HCT116 (cell line): Measurements from ENCODE around the gene SEMA6B. TPM values are rescaled to one million over a fixed set of nuclear protein-coding genes. Genes with fewer than 3 reads are reported as not detected.

Experiments
- ATAC-seq: fragments of 200-7000 bp; cut with Tn5 transposase; 2 replicates; pipeline ENCODE4 v1.9.1; 2020; ENCODE audit warnings: mild to moderate bottlenecking, moderate library complexity
- BruUV-seq: library from RNA; stranded (reverse); fragments of 400-500 nt; replicated peaks from 2 replicates; lab custom pipeline; 2021; lab: Mats Ljungman, UMichigan
- CTCF ChIA-PET: fragments of 300-600 bp; sonication (Branson Sonifier 250); formaldehyde crosslinking; loops from one replicate; lab custom pipeline; 2021; ENCODE audit warnings: antibody characterized with exemption; lab: Charles Lee
- POLR2A ChIA-PET: fragments of 300-600, 350-600 bp; sonication (Branson Sonifier 250); formaldehyde crosslinking; loops from one replicate; lab custom pipeline; 2021; ENCODE audit warnings: antibody characterized with exemption; lab: Charles Lee
- RAD21 ChIA-PET, 2 experiments: fragments of 300-600 bp; sonication (Branson Sonifier 250); formaldehyde crosslinking; loops; one replicate each; lab custom pipeline; 2023; ENCODE audit warnings: low total read pairs in 2 of 2; ENCODE audit not compliant: uncharacterized antibody in 2 of 2, unreplicated experiment in 2 of 2, low non-redundant PET in 1 of 2; lab: Charles Lee
- DNase-seq: peaks from one replicate; pipeline ENCODE4 v3.0.0-alpha.2; 2010; ENCODE audit warnings: low read depth, low spot score
- H2AFZ ChIP-seq: fragments of 200-600 bp; shearing (Covaris generic), sonication (generic); 2 replicates; pipeline ENCODE4 v1.6.1; 2017; ENCODE audit warnings: low read depth, mixed run types, mixed read lengths, antibody characterized with exemption, low read length; ENCODE audit not compliant: poor library complexity, severe bottlenecking
- H3K27ac ChIP-seq: 2 replicates; pipeline ENCODE4 v1.5.1; 2012; ENCODE audit warnings: low read depth, low read length
- H3K27me3 ChIP-seq: fragments of 200-600 bp; sonication (generic); 2 replicates; pipeline ENCODE4 v1.6.1; 2016; ENCODE audit warnings: mixed run types, low read length, mixed read lengths; ENCODE audit not compliant: insufficient read depth
- H3K36me3 ChIP-seq, 2 experiments: fragments of 200-500 bp in 1 of 2; fragments of 200-600 bp in 1 of 2; sonication (Bioruptor generic) in 1 of 2; sonication (generic) in 1 of 2; 2 replicates each; pipeline versions ENCODE4 v1.5.1 to v1.6.1; 2014 to 2016; ENCODE audit warnings: low read length in 2 of 2, inconsistent platforms in 1 of 2, mixed read lengths in 1 of 2, mixed run types in 1 of 2; ENCODE audit not compliant: insufficient read depth in 2 of 2, control insufficient read depth in 1 of 2
- H3K4me1 ChIP-seq, 2 experiments: fragments of 200-600 bp in 1 of 2; sonication (generic) in 1 of 2; 2 replicates each; pipeline versions ENCODE4 v1.5.1 to v1.6.1; 2012 to 2017; ENCODE audit warnings: low read length in 2 of 2, inconsistent platforms in 1 of 2, mild to moderate bottlenecking in 1 of 2, mixed read lengths in 1 of 2, mixed run types in 1 of 2, moderate library complexity in 1 of 2; ENCODE audit not compliant: insufficient read depth in 2 of 2, control insufficient read depth in 1 of 2
- H3K4me2 ChIP-seq: fragments of 200-600 bp; sonication (generic); 2 replicates; pipeline ENCODE4 v1.6.1; 2017; ENCODE audit warnings: mixed run types, low read length, mixed read lengths
- H3K4me3 ChIP-seq, 2 experiments: fragments of 200-600 bp in 1 of 2; sonication (generic) in 1 of 2; replicated peaks in 1 of 2; 2 replicates each; pipeline ENCODE4 v1.5.1; 2011 to 2016; ENCODE audit warnings: low read length in 2 of 2, control low read depth in 1 of 2, low read depth in 1 of 2, mild to moderate bottlenecking in 1 of 2, mixed read lengths in 1 of 2, mixed run types in 1 of 2
- H3K79me2 ChIP-seq: fragments of 200-600 bp; sonication (generic); 2 replicates; pipeline ENCODE4 v1.6.1; 2017; ENCODE audit warnings: mild to moderate bottlenecking, mixed run types, low read length, moderate library complexity, mixed read lengths; ENCODE audit not compliant: insufficient read depth
- H3K9ac ChIP-seq: fragments of 200-600 bp; sonication (generic); 2 replicates; pipeline ENCODE4 v1.6.1; 2016; ENCODE audit warnings: low read length, mixed read lengths
- H3K9me2 ChIP-seq: fragments of 200-600 bp; sonication (generic), shearing (Covaris generic); 2 replicates; pipeline ENCODE4 v1.6.1; 2017; ENCODE audit warnings: mixed run types, mild to moderate bottlenecking, moderate library complexity; ENCODE audit not compliant: insufficient read depth
- H3K9me3 ChIP-seq, 2 experiments: fragments of 200-500 bp in 1 of 2; fragments of 200-600 bp in 1 of 2; sonication (Bioruptor generic) in 1 of 2; sonication (generic) in 1 of 2; 2 replicates each; pipeline ENCODE4 v1.6.1; 2014 to 2017; ENCODE audit warnings: low read length in 2 of 2, mixed read lengths in 2 of 2, inconsistent platforms in 1 of 2, low read depth in 1 of 2, mild to moderate bottlenecking in 1 of 2, mixed run types in 1 of 2, moderate library complexity in 1 of 2; ENCODE audit not compliant: control insufficient read depth in 1 of 2, insufficient read depth in 1 of 2
- H4K20me1 ChIP-seq: fragments of 200-600 bp; sonication (generic), shearing (Covaris generic); 2 replicates; pipeline ENCODE4 v1.6.1; 2017; ENCODE audit warnings: mixed run types, mild to moderate bottlenecking, moderate library complexity; ENCODE audit not compliant: insufficient read depth
- CEBPB ChIP-seq: IDR thresholded peaks from 2 replicates; pipeline ENCODE4 v1.6.1; 2012; ENCODE audit warnings: low read depth
- EGR1 ChIP-seq: IDR thresholded peaks from 2 replicates; pipeline ENCODE4 v1.6.1; 2012; ENCODE audit warnings: low read depth
- ELF1 ChIP-seq: IDR thresholded peaks from 2 replicates; pipeline ENCODE4 v1.6.1; 2012; ENCODE audit warnings: low read depth, borderline replicate concordance
- EZH2 ChIP-seq: fragments of 200-600 bp; sonication (generic); IDR thresholded peaks from 2 replicates; pipeline ENCODE4 v1.6.1; 2017; ENCODE audit warnings: antibody characterized with exemption, mixed run types
- FOSL1 ChIP-seq: IDR thresholded peaks from 2 replicates; pipeline ENCODE4 v1.6.1; 2012; ENCODE audit warnings: low read depth
- POLR2A ChIP-seq: IDR thresholded peaks from 2 replicates; pipeline ENCODE4 v1.7.0; 2011; ENCODE audit warnings: borderline replicate concordance; ENCODE audit not compliant: insufficient read depth, insufficient read length; ENCODE audit errors: extremely low read depth
- RAD21 ChIP-seq: IDR thresholded peaks from 2 replicates; pipeline ENCODE4 v1.6.1; 2012; ENCODE audit warnings: low read depth, mild to moderate bottlenecking
- SP1 ChIP-seq: IDR thresholded peaks from 2 replicates; pipeline ENCODE4 v1.6.1; 2012; ENCODE audit warnings: low read depth
- ZNF274 ChIP-seq: fragments of 200-500 bp; sonication (Bioruptor generic); IDR thresholded peaks from 2 replicates; pipeline ENCODE4 v1.6.1; 2014; ENCODE audit warnings: mild to moderate bottlenecking, low read depth, low read length, inconsistent platforms
- intact Hi-C: fragments of 100-400 bp; cut with micrococcal nuclease; formaldehyde crosslinking; loops from 2 replicates; pipeline ENCODE4 v1.10.0; 2022
- total RNA-seq: library from RNA; stranded (reverse); gene quantifications from one replicate; pipeline ENCODE4 v1.2.1, GENCODE V29; 2021; ENCODE audit not compliant: unreplicated experiment
- TF ChIP-seq, protein P1 (sequence below): IDR thresholded peaks from 2 replicates; pipeline ENCODE4 v1.6.1; 2012
- TF ChIP-seq, protein P2 (sequence below): IDR thresholded peaks from 2 replicates; pipeline ENCODE4 v1.6.1; 2012; ENCODE audit warnings: low read depth

Gene SEMA6B
- total RNA-seq, 1 experiment from 2014 or later = 58.4 TPM

DNA sequence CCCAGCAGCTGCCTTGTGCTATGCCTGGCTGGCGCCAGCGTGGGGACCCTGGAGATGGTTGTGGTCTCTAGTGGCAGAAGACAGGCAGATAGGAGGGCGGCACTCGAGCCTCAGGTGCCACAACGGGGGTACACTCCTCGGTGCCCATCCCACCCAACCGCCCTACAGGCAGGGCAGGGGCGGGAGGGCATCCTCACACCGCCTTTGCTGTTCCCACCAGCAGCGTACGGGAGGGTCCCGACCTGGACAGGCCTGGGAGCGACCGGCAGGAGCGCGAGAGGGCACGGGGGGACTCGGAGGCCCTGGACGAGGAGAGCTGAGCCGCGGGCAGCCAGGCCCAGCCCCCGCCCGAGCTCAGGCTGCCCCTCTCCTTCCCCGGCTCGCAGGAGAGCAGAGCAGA, 57.8 kb downstream of the SEMA6B start:
- BruUV-seq = no TSS peak

More for the DNA sequence above, 57.8 kb downstream of the SEMA6B start:
- DNase-seq (no peak), ATAC-seq (no peak)
- peaks cover 0 to 8% of the 10 kb centered on the region in 2 experiments; a peak in 2 of 4 replicates for H3K4me1 ChIP-seq
- RAD21 ChIA-PET = no interaction called here
- no peak for TF ChIP-seq SP1
- no peak for TF ChIP-seq EGR1
- no peak for TF ChIP-seq POLR2A
- no peak for TF ChIP-seq EZH2
- TF ChIP-seq, protein P1, sequence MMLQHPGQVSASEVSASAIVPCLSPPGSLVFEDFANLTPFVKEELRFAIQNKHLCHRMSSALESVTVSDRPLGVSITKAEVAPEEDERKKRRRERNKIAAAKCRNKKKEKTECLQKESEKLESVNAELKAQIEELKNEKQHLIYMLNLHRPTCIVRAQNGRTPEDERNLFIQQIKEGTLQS = no peak
- TF ChIP-seq RAD21 = no peak
- TF ChIP-seq ELF1 = no peak
- no peak for TF ChIP-seq FOSL1
- no peak for TF ChIP-seq CEBPB
- no peak for TF ChIP-seq ZNF274
- TF ChIP-seq, protein P2, sequence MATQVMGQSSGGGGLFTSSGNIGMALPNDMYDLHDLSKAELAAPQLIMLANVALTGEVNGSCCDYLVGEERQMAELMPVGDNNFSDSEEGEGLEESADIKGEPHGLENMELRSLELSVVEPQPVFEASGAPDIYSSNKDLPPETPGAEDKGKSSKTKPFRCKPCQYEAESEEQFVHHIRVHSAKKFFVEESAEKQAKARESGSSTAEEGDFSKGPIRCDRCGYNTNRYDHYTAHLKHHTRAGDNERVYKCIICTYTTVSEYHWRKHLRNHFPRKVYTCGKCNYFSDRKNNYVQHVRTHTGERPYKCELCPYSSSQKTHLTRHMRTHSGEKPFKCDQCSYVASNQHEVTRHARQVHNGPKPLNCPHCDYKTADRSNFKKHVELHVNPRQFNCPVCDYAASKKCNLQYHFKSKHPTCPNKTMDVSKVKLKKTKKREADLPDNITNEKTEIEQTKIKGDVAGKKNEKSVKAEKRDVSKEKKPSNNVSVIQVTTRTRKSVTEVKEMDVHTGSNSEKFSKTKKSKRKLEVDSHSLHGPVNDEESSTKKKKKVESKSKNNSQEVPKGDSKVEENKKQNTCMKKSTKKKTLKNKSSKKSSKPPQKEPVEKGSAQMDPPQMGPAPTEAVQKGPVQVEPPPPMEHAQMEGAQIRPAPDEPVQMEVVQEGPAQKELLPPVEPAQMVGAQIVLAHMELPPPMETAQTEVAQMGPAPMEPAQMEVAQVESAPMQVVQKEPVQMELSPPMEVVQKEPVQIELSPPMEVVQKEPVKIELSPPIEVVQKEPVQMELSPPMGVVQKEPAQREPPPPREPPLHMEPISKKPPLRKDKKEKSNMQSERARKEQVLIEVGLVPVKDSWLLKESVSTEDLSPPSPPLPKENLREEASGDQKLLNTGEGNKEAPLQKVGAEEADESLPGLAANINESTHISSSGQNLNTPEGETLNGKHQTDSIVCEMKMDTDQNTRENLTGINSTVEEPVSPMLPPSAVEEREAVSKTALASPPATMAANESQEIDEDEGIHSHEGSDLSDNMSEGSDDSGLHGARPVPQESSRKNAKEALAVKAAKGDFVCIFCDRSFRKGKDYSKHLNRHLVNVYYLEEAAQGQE = no peak
- intact Hi-C loops = no loop called here
- POLR2A ChIA-PET = no interaction called here
- H3K27ac ChIP-seq = no peak overlapping the region
- no peak overlapping the region for H3K4me2 ChIP-seq
- peaks cover 0 to 6% of the 10 kb centered on the region in 2 experiments; a peak in 1 of 4 replicates for H3K36me3 ChIP-seq
- no peaks in the 10 kb centered on the region for H4K20me1 ChIP-seq
- CTCF ChIA-PET = no interaction called here
- H3K79me2 ChIP-seq = no peaks in the 10 kb centered on the region
- no peaks in the 10 kb centered on the region for H3K9me3 ChIP-seq
- no peak overlapping the region for H3K9ac ChIP-seq
- no peak overlapping the region for H2AFZ ChIP-seq
- H3K9me2 ChIP-seq = no peaks in the 10 kb centered on the region
- H3K4me3 ChIP-seq = no peak overlapping the region
- no peaks in the 10 kb centered on the region for H3K27me3 ChIP-seq
